ENCODE results near the gene SLC36A3. TPM values are rescaled to one million over a fixed set of nuclear protein-coding genes. Genes with fewer than 3 reads are reported as not detected.

Gene SLC36A3
- total and polyA plus RNA-seq, 11 donors: not detected

GRCh38 chr5:151270599-151270998 is 33.0 kb downstream of the SLC36A3 start:
- ATAC-seq: no peak
- Histone ChIP-seq H3K9me3 (no peaks in the 10 kb centered on the region), H3K27ac (no peak overlapping the region), H3K36me3 (peaks cover 0 to 53% (median 42%) of the 10 kb centered on the region in 9 donors), H3K4me1 (peaks cover 0 to 14% (median 0%) of the 10 kb centered on the region in 12 donors), H3K4me3 (no peak overlapping the region), H3K27me3 (no peaks in the 10 kb centered on the region)
- no peak for DNase-seq
- 78 to 98% (median 89%) methylated on average over 1 of the region's 1 CpG for WGBS, 4 donors
- intact Hi-C loops (cut with DNase I): no loop called here
- TF ChIP-seq CTCF (IDR thresholded peaks at IDR 0.05) (no peak), POLR2A (IDR thresholded peaks at IDR 0.05) (no peak)

- no peaks in the 10 kb centered on the region for H3K9me3 ChIP-seq
- peaks cover 0 to 24% (median under 1%) of the 10 kb centered on the region in 12 donors for H3K4me1 ChIP-seq
- ATAC-seq (no peak), DNase-seq (no peak)
- WGBS, 4 donors: 86 to 90% (median 90%) methylated on average over 11 of the region's 11 CpGs
- no peaks in the 10 kb centered on the region for H3K27me3 ChIP-seq
- H3K4me3 ChIP-seq: no peak overlapping the region
- no peak overlapping the region for H3K27ac ChIP-seq
- intact Hi-C loops (cut with DNase I): no loop called here
- no peak for TF ChIP-seq POLR2A (IDR thresholded peaks at IDR 0.05)
- peaks cover 0 to 62% (median 54%) of the 10 kb centered on the region in 9 donors for H3K36me3 ChIP-seq
Observed at GRCh38 chr5:151267491-151268260, 35.9 kb downstream of the SLC36A3 start.

- H3K36me3 ChIP-seq: peaks cover 0 to 68% (median 63%) of the 10 kb centered on the region in 9 donors
- ATAC-seq: peak in 3 of 4 donors; percentile 26 to 53 (median 33)
- WGBS, 4 donors: 55 to 78% (median 65%) methylated on average over 1 of the region's 1 CpG
Observed at GRCh38 chr5:151264113-151264512, 39.5 kb downstream of the SLC36A3 start.

GRCh38 chr5:151262532-151262931 is 41.0 kb downstream of the SLC36A3 start:
- H3K4me3 ChIP-seq: no peak overlapping the region
- H3K4me1 ChIP-seq: peaks cover 0 to 25% (median 9%) of the 10 kb centered on the region in 12 donors
- peaks cover 0 to 58% (median 47%) of the 10 kb centered on the region in 9 donors for H3K36me3 ChIP-seq
- ATAC-seq: no peak
- TF ChIP-seq CTCF (IDR thresholded peaks at IDR 0.05) (no peak), POLR2A (IDR thresholded peaks at IDR 0.05) (no peak)
- no peak for DNase-seq
- no peaks in the 10 kb centered on the region for H3K27me3 ChIP-seq
- H3K27ac ChIP-seq: no peak overlapping the region
- intact Hi-C loops (cut with DNase I): no loop called here
- 90 to 95% (median 93%) methylated on average over 3 of the region's 3 CpGs for WGBS, 4 donors
- H3K9me3 ChIP-seq: no peaks in the 10 kb centered on the region

More at GRCh38 chr5:151264113-151264512, 39.5 kb downstream of the SLC36A3 start:
- Histone ChIP-seq H3K9me3 (no peaks in the 10 kb centered on the region), H3K4me1 (peaks cover 0 to 16% (median 4%) of the 10 kb centered on the region in 12 donors), H3K27me3 (no peaks in the 10 kb centered on the region), H3K4me3 (no peak overlapping the region), H3K27ac (no peak overlapping the region)
- no peak for TF ChIP-seq POLR2A (IDR thresholded peaks at IDR 0.05)
- no peak for TF ChIP-seq CTCF (IDR thresholded peaks at IDR 0.05)
- intact Hi-C loops (cut with DNase I): no loop called here
- no peak for DNase-seq

Measured in heart left ventricle (tissue), 16 donors.